Loucy (cell line): ENCODE results near the gene OR13C8.
"Not testable (repeated sequence)": the region's sequence is repeated elsewhere in the genome, so short reads cannot be mapped to it uniquely, and the experiment has no call there.

Source experiments
- H2AFZ ChIP-seq: fragments of 200-600 bp; sonication (generic); 2 replicates; pipeline ENCODE4 v1.6.0; 2016; ENCODE audit warnings: antibody characterized with exemption, mild to moderate bottlenecking, low read length, moderate library complexity
- H3F3A ChIP-seq: fragments of 200-600 bp; 2 replicates; pipeline ENCODE4 v1.6.0; 2016; ENCODE audit warnings: antibody characterized with exemption, low read depth, mild to moderate bottlenecking
- H3K27me3 ChIP-seq: fragments of 200-600 bp; sonication (generic); 2 replicates; pipeline ENCODE4 v1.6.1; 2014; ENCODE audit warnings: low read length, mild to moderate bottlenecking; ENCODE audit not compliant: insufficient read depth, poor library complexity, severe bottlenecking
- H3K36me3 ChIP-seq: fragments of 200-600 bp; sonication (generic); 2 replicates; pipeline ENCODE4 v1.6.1; 2016; ENCODE audit warnings: low read length; ENCODE audit not compliant: insufficient read depth
- H3K4me1 ChIP-seq: fragments of 200-600 bp; sonication (generic); 2 replicates; pipeline ENCODE4 v1.5.1; 2014; ENCODE audit warnings: low read length, mild to moderate bottlenecking; ENCODE audit not compliant: insufficient read depth, poor library complexity, severe bottlenecking
- H3K4me2 ChIP-seq: fragments of 200-600 bp; sonication (generic); 2 replicates; pipeline ENCODE4 v1.6.0; 2014; ENCODE audit warnings: antibody characterized with exemption, low read length, low read depth, mild to moderate bottlenecking; ENCODE audit not compliant: poor library complexity, severe bottlenecking
- H3K4me3 ChIP-seq: fragments of 200-600 bp; sonication (generic); 2 replicates; pipeline ENCODE4 v1.5.1; 2014; ENCODE audit warnings: low read length, mild to moderate bottlenecking, mixed read lengths; ENCODE audit not compliant: poor library complexity, severe bottlenecking
- H3K79me2 ChIP-seq: fragments of 200-600 bp; sonication (generic); 2 replicates; pipeline ENCODE4 v1.6.1; 2014; ENCODE audit warnings: low read length; ENCODE audit not compliant: insufficient read depth
- H3K9ac ChIP-seq: fragments of 200-600 bp; sonication (generic); 2 replicates; pipeline ENCODE4 v1.6.0; 2014; ENCODE audit warnings: mild to moderate bottlenecking, low read depth, low read length, moderate library complexity; ENCODE audit not compliant: poor library complexity, severe bottlenecking
- H3K9me2 ChIP-seq: fragments of 200-600 bp; sonication (generic); replicated peaks from 2 replicates; pipeline ENCODE4 v1.6.1; 2016; ENCODE audit warnings: low read depth, low read length, mixed read lengths
- H3K9me3 ChIP-seq: fragments of 200-600 bp; sonication (generic); 2 replicates; pipeline ENCODE4 v1.6.1; 2014; ENCODE audit warnings: mild to moderate bottlenecking, antibody characterized with exemption, low read length, low read depth; ENCODE audit not compliant: insufficient read depth
- H4K20me1 ChIP-seq: fragments of 200-600 bp; sonication (generic); 2 replicates; pipeline ENCODE4 v1.6.0; 2014; ENCODE audit warnings: antibody characterized with exemption, low read length, mild to moderate bottlenecking; ENCODE audit not compliant: insufficient read depth, poor library complexity, severe bottlenecking
- EZH2phosphoT487 ChIP-seq: fragments of 200-600 bp; IDR thresholded peaks from 2 replicates; pipeline ENCODE4 v1.6.1; 2018; ENCODE audit warnings: antibody characterized with exemption, mild to moderate bottlenecking, moderate library complexity, borderline replicate concordance
- TF ChIP-seq, protein P1 (sequence below): fragments of 200-600 bp; sonication (generic); conservative IDR thresholded peaks from 2 replicates; pipeline ENCODE4 v1.5.1; 2014; ENCODE audit warnings: mild to moderate bottlenecking, antibody characterized with exemption, low read length

Gene OR13C8, protein sequence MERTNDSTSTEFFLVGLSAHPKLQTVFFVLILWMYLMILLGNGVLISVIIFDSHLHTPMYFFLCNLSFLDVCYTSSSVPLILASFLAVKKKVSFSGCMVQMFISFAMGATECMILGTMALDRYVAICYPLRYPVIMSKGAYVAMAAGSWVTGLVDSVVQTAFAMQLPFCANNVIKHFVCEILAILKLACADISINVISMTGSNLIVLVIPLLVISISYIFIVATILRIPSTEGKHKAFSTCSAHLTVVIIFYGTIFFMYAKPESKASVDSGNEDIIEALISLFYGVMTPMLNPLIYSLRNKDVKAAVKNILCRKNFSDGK

DNA sequence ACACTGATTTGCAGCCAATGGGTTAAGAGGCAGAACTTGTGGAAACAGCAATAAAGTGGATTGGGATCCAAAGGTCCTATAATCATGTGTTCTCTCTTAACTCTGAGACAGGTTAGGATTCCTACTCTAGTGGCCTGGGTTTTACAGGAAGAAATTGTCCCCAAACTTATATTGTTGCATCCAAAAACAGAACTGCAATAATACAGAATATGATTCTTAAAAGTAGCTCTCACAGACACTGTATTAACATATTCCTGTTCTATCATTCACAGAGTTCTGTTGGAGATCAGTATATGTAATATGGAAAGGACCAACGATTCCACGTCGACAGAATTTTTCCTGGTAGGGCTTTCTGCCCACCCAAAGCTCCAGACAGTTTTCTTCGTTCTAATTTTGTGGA lies at the start of gene OR13C8:
Gene OR13C8 (plus strand): TSS at position 301 of the 400 bp plus-strand sequence. CDS start 0 bp downstream, at position 301.
- Histone ChIP-seq H3K4me1 (no peaks in the 10 kb centered on the region), H3F3A (no peaks in the 10 kb centered on the region), H3K9ac (no peak within 1 kb of the TSS), H3K4me2 (no peak within 1 kb of the TSS), H3K36me3 (no peaks in the 10 kb centered on the region), H3K9me3 (no peaks in the 10 kb centered on the region), H3K79me2 (no peaks in the 10 kb centered on the region), H3K4me3 (no peak within 1 kb of the TSS), H3K9me2 (0 out of 2 replicates have a peak, but pooled peaks cover 3% of the 10 kb centered on the region), H4K20me1 (no peaks in the 10 kb centered on the region), H2AFZ (no peak within 1 kb of the TSS), H3K27me3 (no peaks in the 10 kb centered on the region)
- TF ChIP-seq EZH2phosphoT487, result no peak
- TF ChIP-seq, protein P1, sequence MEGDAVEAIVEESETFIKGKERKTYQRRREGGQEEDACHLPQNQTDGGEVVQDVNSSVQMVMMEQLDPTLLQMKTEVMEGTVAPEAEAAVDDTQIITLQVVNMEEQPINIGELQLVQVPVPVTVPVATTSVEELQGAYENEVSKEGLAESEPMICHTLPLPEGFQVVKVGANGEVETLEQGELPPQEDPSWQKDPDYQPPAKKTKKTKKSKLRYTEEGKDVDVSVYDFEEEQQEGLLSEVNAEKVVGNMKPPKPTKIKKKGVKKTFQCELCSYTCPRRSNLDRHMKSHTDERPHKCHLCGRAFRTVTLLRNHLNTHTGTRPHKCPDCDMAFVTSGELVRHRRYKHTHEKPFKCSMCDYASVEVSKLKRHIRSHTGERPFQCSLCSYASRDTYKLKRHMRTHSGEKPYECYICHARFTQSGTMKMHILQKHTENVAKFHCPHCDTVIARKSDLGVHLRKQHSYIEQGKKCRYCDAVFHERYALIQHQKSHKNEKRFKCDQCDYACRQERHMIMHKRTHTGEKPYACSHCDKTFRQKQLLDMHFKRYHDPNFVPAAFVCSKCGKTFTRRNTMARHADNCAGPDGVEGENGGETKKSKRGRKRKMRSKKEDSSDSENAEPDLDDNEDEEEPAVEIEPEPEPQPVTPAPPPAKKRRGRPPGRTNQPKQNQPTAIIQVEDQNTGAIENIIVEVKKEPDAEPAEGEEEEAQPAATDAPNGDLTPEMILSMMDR, result no peak

DNA sequence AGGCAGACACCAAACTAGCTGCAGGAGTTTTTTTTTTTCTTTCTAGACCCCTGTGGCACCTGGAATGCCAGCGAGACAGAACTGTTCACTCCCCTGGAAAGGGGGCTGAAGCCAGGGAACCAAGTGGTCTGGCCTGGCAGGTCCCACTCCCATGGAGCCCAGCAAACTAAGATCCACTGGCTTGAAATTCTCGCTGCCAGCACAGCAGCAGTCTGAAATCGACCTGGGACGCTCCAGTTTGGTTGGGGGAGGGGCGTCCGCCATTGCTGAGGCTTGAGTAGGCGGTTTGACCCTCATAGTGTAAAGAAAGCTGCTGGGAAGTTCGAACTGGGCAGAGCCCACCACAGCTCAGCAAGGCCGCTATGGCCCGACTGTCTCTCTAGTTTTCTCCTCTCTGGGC lies 48.7 kb upstream of the OR13C8 start:
- H3K27me3 ChIP-seq, H2AFZ ChIP-seq, H3K4me1 ChIP-seq, H3K9me3 ChIP-seq, H3K79me2 ChIP-seq, H3K9me2 ChIP-seq, H3K9ac ChIP-seq, H3K36me3 ChIP-seq, H4K20me1 ChIP-seq, H3F3A ChIP-seq, H3K4me3 ChIP-seq, H3K4me2 ChIP-seq: not testable (repeated sequence)

DNA sequence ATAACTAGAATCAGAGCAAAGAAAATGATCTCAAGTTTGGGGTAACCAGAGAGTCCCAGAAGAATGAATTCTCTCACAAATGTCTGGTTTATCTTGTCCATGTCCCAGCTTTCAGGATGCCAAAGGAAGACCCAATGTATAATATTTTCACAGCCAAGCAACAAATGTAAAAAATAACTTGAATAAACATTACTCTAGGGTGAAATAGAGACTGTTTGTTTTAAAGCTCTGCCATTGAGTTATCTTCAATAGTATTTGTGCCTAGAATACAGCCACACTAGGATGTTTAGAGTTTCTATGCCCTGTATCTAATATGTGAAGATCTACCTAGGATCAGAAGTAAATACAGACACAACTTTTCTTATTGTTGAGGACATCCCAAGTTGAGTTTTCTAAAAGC lies 41.9 kb upstream of the OR13C8 start, which contains the start of gene OR13C4:
Gene OR13C4 (minus strand): TSS at position 101 of the 400 bp plus-strand sequence. CDS start 0 bp downstream, at position 101.
- Histone ChIP-seq H3K9me2 (no peaks in the 10 kb centered on the region), H3K9me3 (no peaks in the 10 kb centered on the region), H3K4me3 (no peak within 1 kb of the TSS), H4K20me1 (no peaks in the 10 kb centered on the region), H2AFZ (no peak within 1 kb of the TSS), H3K4me2 (no peak within 1 kb of the TSS), H3K4me1 (no peaks in the 10 kb centered on the region), H3K36me3 (no peaks in the 10 kb centered on the region), H3K79me2 (no peaks in the 10 kb centered on the region), H3F3A (no peaks in the 10 kb centered on the region), H3K9ac (no peak within 1 kb of the TSS), H3K27me3 (no peaks in the 10 kb centered on the region)
- TF ChIP-seq EZH2phosphoT487, result no peak
- TF ChIP-seq, protein P1, result no peak

DNA sequence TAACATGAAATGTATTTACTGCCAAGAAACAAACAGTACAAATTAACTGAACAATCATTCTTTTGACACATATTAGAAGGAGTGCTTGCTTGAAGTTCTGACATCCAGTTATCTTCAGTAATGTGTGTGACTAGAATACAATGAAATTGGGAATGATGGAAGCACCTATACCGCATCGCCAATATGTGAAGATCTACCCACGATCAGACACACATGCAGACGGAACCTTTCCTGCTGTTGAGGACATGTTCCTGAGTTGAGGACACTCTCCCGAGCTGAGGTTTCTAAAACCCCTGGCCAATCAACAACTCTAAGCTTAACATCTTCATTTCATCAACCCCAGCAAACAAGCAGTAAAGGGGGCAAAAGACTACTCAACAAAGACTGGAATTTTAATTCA lies 32.2 kb upstream of the OR13C8 start, which contains the start of gene OR13C3:
Gene OR13C3 (minus strand): TSS at position 101 of the 400 bp plus-strand sequence. CDS start 133 bp downstream, outside the sequence.
- Histone ChIP-seq H3K4me1 (no peaks in the 10 kb centered on the region), H3K36me3 (no peaks in the 10 kb centered on the region)

More for the DNA sequence above, 32.2 kb upstream of the OR13C8 start, which contains the start of gene OR13C3:
- Histone ChIP-seq H4K20me1 (no peaks in the 10 kb centered on the region), H3K9me3 (no peaks in the 10 kb centered on the region), H3F3A (no peaks in the 10 kb centered on the region), H3K4me3 (no peak within 1 kb of the TSS), H3K9ac (no peak within 1 kb of the TSS), H3K4me2 (no peak within 1 kb of the TSS), H3K27me3 (no peaks in the 10 kb centered on the region), H3K9me2 (no peaks in the 10 kb centered on the region), H3K79me2 (no peaks in the 10 kb centered on the region), H2AFZ (no peak within 1 kb of the TSS)
- TF ChIP-seq, protein P1, result no peak
- no peak for TF ChIP-seq EZH2phosphoT487
